MM.1S (cell line): ENCODE measurements around the gene MAP2K7.
A peak's percentile ranks its signal among the peaks of the same experiment; 100 is the strongest.

Source experiments
- DNase-seq: peaks from one replicate; pipeline ENCODE4 v3.0.0-alpha.2; 2015
- H2AFZ ChIP-seq: fragments of 300-600 bp; sonication (generic); 2 replicates; pipeline ENCODE4 v1.6.0; 2016; ENCODE audit warnings: antibody characterized with exemption, low read length
- H3F3A ChIP-seq: fragments of 300-600 bp; sonication (generic); 2 replicates; pipeline ENCODE4 v1.6.1; 2016; ENCODE audit warnings: mild to moderate bottlenecking, antibody characterized with exemption, low read length, moderate library complexity, mixed read lengths; ENCODE audit not compliant: insufficient read depth
- H3K27ac ChIP-seq: fragments of 300-600 bp; sonication (generic); 2 replicates; pipeline ENCODE4 v1.5.1; 2016; ENCODE audit warnings: mild to moderate bottlenecking, low read length
- H3K27me3 ChIP-seq: fragments of 300-600 bp; sonication (generic); replicated peaks from 2 replicates; pipeline ENCODE4 v1.6.0; 2016; ENCODE audit warnings: low read length; ENCODE audit not compliant: insufficient read depth
- H3K36me3 ChIP-seq: fragments of 300-600 bp; sonication (generic); replicated peaks from 2 replicates; pipeline ENCODE4 v1.6.1; 2016; ENCODE audit warnings: mild to moderate bottlenecking, low read length, mixed read lengths; ENCODE audit not compliant: insufficient read depth
- H3K4me1 ChIP-seq: fragments of 300-600 bp; sonication (generic); 2 replicates; pipeline ENCODE4 v1.6.1; 2016; ENCODE audit warnings: low read length, mixed read lengths
- H3K4me2 ChIP-seq: fragments of 300-600 bp; sonication (generic); 2 replicates; pipeline ENCODE4 v1.6.0; 2016; ENCODE audit warnings: low read depth, low read length
- H3K4me3 ChIP-seq: fragments of 300-600 bp; sonication (generic); 2 replicates; pipeline ENCODE4 v1.5.1; 2016; ENCODE audit warnings: low read length, mixed read lengths
- H3K79me2 ChIP-seq: fragments of 300-600 bp; sonication (generic); 2 replicates; pipeline ENCODE4 v1.6.1; 2016; ENCODE audit warnings: mixed run types, low read length, mixed read lengths
- H3K9ac ChIP-seq: fragments of 300-600 bp; sonication (generic); 2 replicates; pipeline ENCODE4 v1.6.1; 2016; ENCODE audit warnings: low read length, mixed read lengths
- H3K9me2 ChIP-seq: fragments of 300-600 bp; sonication (generic); replicated peaks from 2 replicates; pipeline ENCODE4 v1.6.1; 2016; ENCODE audit warnings: mild to moderate bottlenecking, low read length, mixed read lengths; ENCODE audit not compliant: insufficient read depth
- H3K9me3 ChIP-seq: fragments of 300-600 bp; sonication (generic); replicated peaks from 2 replicates; pipeline ENCODE4 v1.6.1; 2016; ENCODE audit warnings: mild to moderate bottlenecking, low read length, mixed read lengths; ENCODE audit not compliant: insufficient read depth
- H4K20me1 ChIP-seq: fragments of 300-600 bp; sonication (generic); 2 replicates; pipeline ENCODE4 v1.6.1; 2016; ENCODE audit warnings: mild to moderate bottlenecking, low read length, moderate library complexity, mixed read lengths; ENCODE audit not compliant: insufficient read depth
- CTCF ChIP-seq: fragments of 300-600 bp; sonication (generic); IDR thresholded peaks from 2 replicates; pipeline ENCODE4 v1.5.1; 2016; ENCODE audit warnings: antibody characterized with exemption, low read length, mixed read lengths
- EZH2 ChIP-seq: fragments of 300-600 bp; sonication (generic); optimal IDR thresholded peaks from 2 replicates; pipeline ENCODE3; 2017; ENCODE audit warnings: low read depth, mild to moderate bottlenecking, antibody characterized with exemption, low read length, mixed read lengths
- EZH2phosphoT487 ChIP-seq: fragments of 300-600 bp; sonication (generic); IDR thresholded peaks from 2 replicates; pipeline ENCODE4 v1.6.1; 2018; ENCODE audit warnings: antibody characterized with exemption, low read length

The MAP2K7 gene

GRCh38 chr19:7944177-7944761 is 40.6 kb downstream of the MAP2K7 start:
- Histone ChIP-seq H3K27ac (peak overlapping the region; percentile 80), H3K79me2 (peaks cover 52% of the 10 kb centered on the region)
- peak; percentile 92 for DNase-seq

GRCh38 chr19:7947939-7948338 is 44.3 kb downstream of the MAP2K7 start:
- no peak for DNase-seq
- Histone ChIP-seq H3F3A (peaks cover 2% of the 10 kb centered on the region; the same call in 1 of the 2 replicates), H3K9me2 (no peaks in the 10 kb centered on the region), H3K4me1 (peaks cover 6% of the 10 kb centered on the region; the same call in 1 of the 2 replicates), H3K79me2 (peaks cover 17% of the 10 kb centered on the region), H3K36me3 (no peaks in the 10 kb centered on the region), H3K9ac (no peak overlapping the region), H3K27ac (no peak overlapping the region), H3K4me2 (no peak overlapping the region), H2AFZ (no peak overlapping the region), H3K27me3 (no peaks in the 10 kb centered on the region), H3K9me3 (no peaks in the 10 kb centered on the region), H4K20me1 (no peaks in the 10 kb centered on the region), H3K4me3 (no peak overlapping the region)
- TF ChIP-seq EZH2phosphoT487 (no peak), CTCF (no peak), EZH2 (no peak)

More at GRCh38 chr19:7944177-7944761, 40.6 kb downstream of the MAP2K7 start:
- Histone ChIP-seq H3K36me3 (no peaks in the 10 kb centered on the region), H3K9me2 (no peaks in the 10 kb centered on the region), H3K4me2 (peak overlapping the region; percentile 98), H4K20me1 (no peaks in the 10 kb centered on the region), H2AFZ (peak overlapping the region; percentile 74), H3K4me3 (peak overlapping the region; percentile 78), H3K4me1 (peaks cover 6% of the 10 kb centered on the region), H3K9ac (peak overlapping the region; percentile 88), H3K9me3 (no peaks in the 10 kb centered on the region), H3K27me3 (no peaks in the 10 kb centered on the region), H3F3A (peaks cover 2% of the 10 kb centered on the region; the same call in 1 of the 2 replicates)
- peak; percentile 92 for TF ChIP-seq CTCF
- TF ChIP-seq EZH2phosphoT487, result no peak

GRCh38 chr19:7953060-7953459 is 49.4 kb downstream of the MAP2K7 start:
- no peak overlapping the region for H3K9ac ChIP-seq
- H3K4me2 ChIP-seq, result no peak overlapping the region
- H2AFZ ChIP-seq, result no peak overlapping the region
- DNase-seq, result no peak
- no peaks in the 10 kb centered on the region for H3K9me2 ChIP-seq
- H3K4me3 ChIP-seq, result no peak overlapping the region
- H3K27ac ChIP-seq, result no peak overlapping the region
- H3K27me3 ChIP-seq, result no peaks in the 10 kb centered on the region
- H3K9me3 ChIP-seq, result no peaks in the 10 kb centered on the region
- no peak for TF ChIP-seq EZH2
- no peak for TF ChIP-seq CTCF
- TF ChIP-seq EZH2phosphoT487, result no peak
- H3K79me2 ChIP-seq, result no peaks in the 10 kb centered on the region
- H4K20me1 ChIP-seq, result no peaks in the 10 kb centered on the region
- no peaks in the 10 kb centered on the region for H3K36me3 ChIP-seq
- H3F3A ChIP-seq, result no peaks in the 10 kb centered on the region
- no peaks in the 10 kb centered on the region for H3K4me1 ChIP-seq
